PC-9 (cell line): ENCODE results near the gene HMGCR.

Experiments
- EZH2 ChIP-seq: fragments of 200-600 bp; sonication (generic); IDR thresholded peaks from 2 replicates; pipeline ENCODE4 v1.8.0; 2017; ENCODE audit warnings: antibody characterized with exemption, low read depth
- TF ChIP-seq, protein P1 (sequence below): fragments of 200-600 bp; sonication (generic); conservative IDR thresholded peaks from 2 replicates; pipeline ENCODE4 v1.6.1; 2017; ENCODE audit warnings: mixed run types, antibody characterized with exemption, mild to moderate bottlenecking, moderate library complexity

DNA sequence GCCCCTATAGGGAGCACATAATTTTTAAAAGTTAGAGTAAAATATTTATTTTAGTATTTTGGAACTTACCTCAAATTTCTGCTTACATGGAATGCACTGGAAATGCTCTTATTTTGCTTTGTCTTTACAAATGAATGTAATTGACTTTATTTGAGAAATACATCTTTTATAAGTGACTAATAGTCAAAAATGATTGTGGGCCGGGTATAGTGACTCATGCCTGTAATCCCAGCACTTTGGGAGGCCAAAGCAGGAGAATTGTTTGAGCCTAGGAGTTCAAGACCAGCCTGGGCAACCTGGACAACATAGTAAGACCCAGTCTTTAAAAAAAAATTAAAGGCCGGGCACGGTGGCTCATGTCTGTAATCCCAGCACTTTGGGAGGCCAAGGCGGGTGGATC, 5.8 kb downstream of the HMGCR start:
- TF ChIP-seq, protein P1, sequence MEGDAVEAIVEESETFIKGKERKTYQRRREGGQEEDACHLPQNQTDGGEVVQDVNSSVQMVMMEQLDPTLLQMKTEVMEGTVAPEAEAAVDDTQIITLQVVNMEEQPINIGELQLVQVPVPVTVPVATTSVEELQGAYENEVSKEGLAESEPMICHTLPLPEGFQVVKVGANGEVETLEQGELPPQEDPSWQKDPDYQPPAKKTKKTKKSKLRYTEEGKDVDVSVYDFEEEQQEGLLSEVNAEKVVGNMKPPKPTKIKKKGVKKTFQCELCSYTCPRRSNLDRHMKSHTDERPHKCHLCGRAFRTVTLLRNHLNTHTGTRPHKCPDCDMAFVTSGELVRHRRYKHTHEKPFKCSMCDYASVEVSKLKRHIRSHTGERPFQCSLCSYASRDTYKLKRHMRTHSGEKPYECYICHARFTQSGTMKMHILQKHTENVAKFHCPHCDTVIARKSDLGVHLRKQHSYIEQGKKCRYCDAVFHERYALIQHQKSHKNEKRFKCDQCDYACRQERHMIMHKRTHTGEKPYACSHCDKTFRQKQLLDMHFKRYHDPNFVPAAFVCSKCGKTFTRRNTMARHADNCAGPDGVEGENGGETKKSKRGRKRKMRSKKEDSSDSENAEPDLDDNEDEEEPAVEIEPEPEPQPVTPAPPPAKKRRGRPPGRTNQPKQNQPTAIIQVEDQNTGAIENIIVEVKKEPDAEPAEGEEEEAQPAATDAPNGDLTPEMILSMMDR = no peak
- TF ChIP-seq EZH2 = no peak
